Hematopoietic multipotent progenitor cell treated with erythropoietin and hydrocortisone succinate and interleukin-3 and kit ligand, for 4 days (in vitro differentiated cells): ENCODE data around the gene PPP1R13B.

Experiments used
- DNase-seq: peaks from one replicate; pipeline ENCODE4 v3.0.0-alpha.2; 2015

PPP1R13B gene

GRCh38 chr14:103727313-103727980, 119.9 kb downstream of the PPP1R13B start:
- peak; percentile 42 for DNase-seq

- no peak for DNase-seq
Observed at GRCh38 chr14:103726474-103726873, 120.9 kb downstream of the PPP1R13B start.

GRCh38 chr14:103725739-103726395, 121.5 kb downstream of the PPP1R13B start:
- DNase-seq, result no peak

GRCh38 chr14:103725001-103725682, 122.2 kb downstream of the PPP1R13B start:
- no peak for DNase-seq

GRCh38 chr14:103724116-103724515, 123.3 kb downstream of the PPP1R13B start:
- DNase-seq, result peak; percentile 96

GRCh38 chr14:103723748-103724081, 123.7 kb downstream of the PPP1R13B start:
- DNase-seq, result no peak

GRCh38 chr14:103721334-103722120, 125.8 kb downstream of the PPP1R13B start:
- DNase-seq, result no peak

GRCh38 chr14:103719751-103720150, 127.6 kb downstream of the PPP1R13B start:
- DNase-seq, result no peak

GRCh38 chr14:103718572-103718971, 128.8 kb downstream of the PPP1R13B start:
- DNase-seq, result no peak

GRCh38 chr14:103716899-103717411, 130.4 kb downstream of the PPP1R13B start:
- DNase-seq, result no peak

- DNase-seq, result peak; percentile 55
Observed at GRCh38 chr14:103716091-103716801, 131.1 kb downstream of the PPP1R13B start.

- peak; percentile 100 for DNase-seq
Observed at GRCh38 chr14:103715052-103716000, 132.0 kb downstream of the PPP1R13B start, which contains the start of the genes XRCC3 and ZFYVE21. TSS of gene XRCC3 (minus strand) at chr14:103715451. CDS start at chr14:103711087, 4,364 bp downstream. TSS of gene ZFYVE21 (plus strand) at chr14:103715810. CDS start at chr14:103715842, 32 bp downstream.

- no peak for DNase-seq
Observed at GRCh38 chr14:103714063-103714724, 133.2 kb downstream of the PPP1R13B start.

GRCh38 chr14:103713304-103714062, 133.9 kb downstream of the PPP1R13B start:
- DNase-seq, result peak; percentile 28

- no peak for DNase-seq
Observed at GRCh38 chr14:103712633-103713247, 134.6 kb downstream of the PPP1R13B start.

- DNase-seq, result peak; percentile 29
Observed at GRCh38 chr14:103711516-103712431, 135.6 kb downstream of the PPP1R13B start.

GRCh38 chr14:103710771-103711377, 136.5 kb downstream of the PPP1R13B start:
- DNase-seq, result no peak
